Loucy (cell line): ENCODE data around the gene ADCY10.

Source experiments
- CTCF ChIP-seq: fragments of 200-600 bp; sonication (generic); conservative IDR thresholded peaks from 2 replicates; pipeline ENCODE4 v1.5.1; 2014; ENCODE audit warnings: mild to moderate bottlenecking, antibody characterized with exemption, low read length
- EZH2phosphoT487 ChIP-seq: fragments of 200-600 bp; IDR thresholded peaks from 2 replicates; pipeline ENCODE4 v1.6.1; 2018; ENCODE audit warnings: antibody characterized with exemption, mild to moderate bottlenecking, moderate library complexity, borderline replicate concordance

- TF ChIP-seq CTCF: no peak
- TF ChIP-seq EZH2phosphoT487: no peak
Observed at GRCh38 chr1:167836197-167836596, 77.7 kb downstream of the ADCY10 start.
